ENCODE measurements around the gene SRBD1.

DNA sequence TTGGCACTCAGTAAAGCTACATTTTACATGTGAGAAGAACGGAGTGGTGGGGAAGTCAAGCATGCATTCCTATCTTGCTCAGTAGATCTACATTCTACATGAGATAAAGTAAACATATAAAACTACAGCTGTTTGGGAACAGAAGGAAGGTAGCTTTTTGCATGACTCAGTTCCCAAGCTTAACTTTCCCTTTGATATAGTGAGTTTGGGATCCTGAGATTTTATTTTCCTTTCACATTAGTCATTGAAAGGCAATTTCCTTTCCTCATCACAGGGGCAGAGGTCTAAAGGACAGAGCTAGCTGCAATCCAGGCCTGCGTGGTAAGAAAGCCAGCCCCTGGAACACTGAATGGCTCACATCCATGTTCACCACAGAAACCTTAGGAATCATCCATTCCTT lies 257.2 kb downstream of the SRBD1 start:
- TF ChIP-seq EZH2 (optimal IDR thresholded peaks at IDR 0.05; ENCODE audit: low read depth, low read length) = no peak
- TF ChIP-seq, protein P1, sequence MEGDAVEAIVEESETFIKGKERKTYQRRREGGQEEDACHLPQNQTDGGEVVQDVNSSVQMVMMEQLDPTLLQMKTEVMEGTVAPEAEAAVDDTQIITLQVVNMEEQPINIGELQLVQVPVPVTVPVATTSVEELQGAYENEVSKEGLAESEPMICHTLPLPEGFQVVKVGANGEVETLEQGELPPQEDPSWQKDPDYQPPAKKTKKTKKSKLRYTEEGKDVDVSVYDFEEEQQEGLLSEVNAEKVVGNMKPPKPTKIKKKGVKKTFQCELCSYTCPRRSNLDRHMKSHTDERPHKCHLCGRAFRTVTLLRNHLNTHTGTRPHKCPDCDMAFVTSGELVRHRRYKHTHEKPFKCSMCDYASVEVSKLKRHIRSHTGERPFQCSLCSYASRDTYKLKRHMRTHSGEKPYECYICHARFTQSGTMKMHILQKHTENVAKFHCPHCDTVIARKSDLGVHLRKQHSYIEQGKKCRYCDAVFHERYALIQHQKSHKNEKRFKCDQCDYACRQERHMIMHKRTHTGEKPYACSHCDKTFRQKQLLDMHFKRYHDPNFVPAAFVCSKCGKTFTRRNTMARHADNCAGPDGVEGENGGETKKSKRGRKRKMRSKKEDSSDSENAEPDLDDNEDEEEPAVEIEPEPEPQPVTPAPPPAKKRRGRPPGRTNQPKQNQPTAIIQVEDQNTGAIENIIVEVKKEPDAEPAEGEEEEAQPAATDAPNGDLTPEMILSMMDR (IDR thresholded peaks at IDR 0.05; ENCODE audit: low read length) = no peak

Measured in MM.1S (cell line).